Kidney (tissue), 14 donors: Measurements from ENCODE around the gene EIF4G3. TPM values are rescaled to one million over a fixed set of nuclear protein-coding genes. Genes with fewer than 3 reads are reported as not detected.

ENCODE experiments used
- DNase-seq, 5 donors: peaks; one replicate each; pipeline ENCODE4 v3.0.0-alpha.2; 2013 to 2020
- FAIRE-seq: peaks from 2 replicates; lab custom pipeline; 2012; peaks lifted over from hg19 to GRCh38; lab: Jason Lieb, UNC
- H3K27ac ChIP-seq, 2 donors: one replicate each; pipeline ENCODE4 v1.7.0; 2013; ENCODE audit warnings: low read depth in 2 of 2, low read length in 2 of 2, inconsistent platforms in 1 of 2
- H3K27me3 ChIP-seq: one replicate; pipeline ENCODE4 v1.7.1; 2013; ENCODE audit warnings: low read length, inconsistent platforms; ENCODE audit not compliant: control insufficient read depth, insufficient read depth
- H3K36me3 ChIP-seq, 3 donors: one replicate each; pipeline versions ENCODE4 v1.7.0 to v1.7.1; 2013; ENCODE audit warnings: low read length in 3 of 3, control low read depth in 1 of 3, inconsistent platforms in 1 of 3; ENCODE audit not compliant: insufficient read depth in 3 of 3, control insufficient read depth in 2 of 3
- H3K4me1 ChIP-seq, 3 donors: one replicate each; pipeline versions ENCODE4 v1.7.0 to v1.7.1; 2013; ENCODE audit warnings: low read length in 3 of 3, inconsistent platforms in 1 of 3, low read depth in 1 of 3; ENCODE audit not compliant: control insufficient read depth in 2 of 3, insufficient read depth in 2 of 3
- H3K4me3 ChIP-seq, 3 donors: one replicate each; pipeline versions ENCODE4 v1.7.0 to v1.8.1; 2013; ENCODE audit warnings: low read length in 3 of 3, control low read depth in 1 of 3, inconsistent platforms in 1 of 3
- H3K9ac ChIP-seq, 3 donors: one replicate each; pipeline versions ENCODE4 v1.7.0 to v1.7.1; 2013; ENCODE audit warnings: low read length in 3 of 3, control low read depth in 1 of 3, inconsistent platforms in 1 of 3
- H3K9me3 ChIP-seq, 3 donors: one replicate each; pipeline versions ENCODE4 v1.7.0 to v1.7.1; 2013; ENCODE audit warnings: low read length in 3 of 3, control low read depth in 1 of 3, inconsistent platforms in 1 of 3; ENCODE audit not compliant: control insufficient read depth in 2 of 3, insufficient read depth in 1 of 3
- intact Hi-C: fragments of 100-400 bp; cut with DNase I; formaldehyde crosslinking; loops from one replicate; pipeline ENCODE4 v1.11.1; 2022
- polyA plus RNA-seq: library from polyadenylated mRNA; stranded (reverse); fragments of 350-450 nt; fragmentation: Illumina TruSeq; extraction: RNeasy Lipid Tissue Mini Kit (QIAGEN cat#74804); gene quantifications from one replicate; pipeline ENCODE4 v1.2.3, GENCODE V29; 2014; ENCODE audit warnings: low read depth, low replicate concordance; ENCODE audit not compliant: insufficient read depth
- total RNA-seq: library from RNA; stranded (reverse); fragmentation: NEBNext Ultra II Directional; extraction: Animal tissue kit (Norgen Biotek cat#: 25700); gene quantifications from one replicate; pipeline ENCODE4 v1.2.1, GENCODE V29; 2021
- TF ChIP-seq, protein P1 (sequence below): IDR thresholded peaks from 3 replicates; pipeline ENCODE4 v1.5.1; 2012; ENCODE audit warnings: mild to moderate bottlenecking, moderate library complexity, borderline replicate concordance; ENCODE audit not compliant: insufficient read depth; ENCODE audit errors: extremely low read depth
- donor health status: control.
- donor health status: control.
- donor health status: control.
- donor health status: control.
- donor health status: control.
- donor health status: DM: yes; HTN: yes; CAD: no.
- donor health status: Normal renal cell carcinoma (clear cell type).

Gene EIF4G3
- total and polyA plus RNA-seq, 2 donors from 2014 or later, result 14.8 to 61.6 TPM

GRCh38 chr1:20830378-20830777 lies 346.3 kb downstream of the EIF4G3 start:
- H3K4me3 ChIP-seq, result no peak overlapping the region
- no peaks in the 10 kb centered on the region for H3K4me1 ChIP-seq
- TF ChIP-seq, protein P1, sequence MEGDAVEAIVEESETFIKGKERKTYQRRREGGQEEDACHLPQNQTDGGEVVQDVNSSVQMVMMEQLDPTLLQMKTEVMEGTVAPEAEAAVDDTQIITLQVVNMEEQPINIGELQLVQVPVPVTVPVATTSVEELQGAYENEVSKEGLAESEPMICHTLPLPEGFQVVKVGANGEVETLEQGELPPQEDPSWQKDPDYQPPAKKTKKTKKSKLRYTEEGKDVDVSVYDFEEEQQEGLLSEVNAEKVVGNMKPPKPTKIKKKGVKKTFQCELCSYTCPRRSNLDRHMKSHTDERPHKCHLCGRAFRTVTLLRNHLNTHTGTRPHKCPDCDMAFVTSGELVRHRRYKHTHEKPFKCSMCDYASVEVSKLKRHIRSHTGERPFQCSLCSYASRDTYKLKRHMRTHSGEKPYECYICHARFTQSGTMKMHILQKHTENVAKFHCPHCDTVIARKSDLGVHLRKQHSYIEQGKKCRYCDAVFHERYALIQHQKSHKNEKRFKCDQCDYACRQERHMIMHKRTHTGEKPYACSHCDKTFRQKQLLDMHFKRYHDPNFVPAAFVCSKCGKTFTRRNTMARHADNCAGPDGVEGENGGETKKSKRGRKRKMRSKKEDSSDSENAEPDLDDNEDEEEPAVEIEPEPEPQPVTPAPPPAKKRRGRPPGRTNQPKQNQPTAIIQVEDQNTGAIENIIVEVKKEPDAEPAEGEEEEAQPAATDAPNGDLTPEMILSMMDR, result no peak
- no peaks in the 10 kb centered on the region for H3K27me3 ChIP-seq
- no peak overlapping the region for H3K27ac ChIP-seq
- intact Hi-C loops, result no loop called here
- no peak for FAIRE-seq
- DNase-seq, result peak in 2 of 5 donors; percentile 25 to 30
- no peak overlapping the region for H3K9ac ChIP-seq
- peaks cover 0 to 6% (median 0%) of the 10 kb centered on the region in 3 donors for H3K36me3 ChIP-seq
- no peaks in the 10 kb centered on the region for H3K9me3 ChIP-seq

DNA sequence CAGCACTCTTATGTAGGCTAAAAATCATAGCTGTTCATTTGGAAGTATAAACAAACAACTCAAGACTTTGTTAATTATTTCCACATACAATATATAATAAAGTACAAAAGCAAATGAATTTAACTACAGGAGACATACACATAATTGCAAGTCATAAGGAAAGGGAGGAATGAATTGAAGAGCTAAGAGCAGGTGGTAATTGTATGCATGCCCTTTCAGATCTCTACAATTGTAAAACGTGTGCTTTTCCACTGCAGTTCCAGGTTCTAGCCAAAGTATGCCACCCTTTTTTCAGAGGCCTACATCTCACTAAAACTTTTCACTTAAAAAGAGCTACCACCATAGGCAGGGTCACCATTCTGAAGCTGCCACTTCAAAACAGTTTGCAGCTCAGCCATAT lies 346.8 kb downstream of the EIF4G3 start:
- no peak for DNase-seq
- Histone ChIP-seq H3K27ac (no peak overlapping the region), H3K9me3 (no peaks in the 10 kb centered on the region), H3K27me3 (no peaks in the 10 kb centered on the region), H3K4me3 (no peak overlapping the region), H3K9ac (no peak overlapping the region), H3K36me3 (peaks cover 0 to 6% (median 0%) of the 10 kb centered on the region in 3 donors), H3K4me1 (no peaks in the 10 kb centered on the region)
- TF ChIP-seq, protein P1, result no peak
- no peak for FAIRE-seq
- intact Hi-C loops, result no loop called here

DNA sequence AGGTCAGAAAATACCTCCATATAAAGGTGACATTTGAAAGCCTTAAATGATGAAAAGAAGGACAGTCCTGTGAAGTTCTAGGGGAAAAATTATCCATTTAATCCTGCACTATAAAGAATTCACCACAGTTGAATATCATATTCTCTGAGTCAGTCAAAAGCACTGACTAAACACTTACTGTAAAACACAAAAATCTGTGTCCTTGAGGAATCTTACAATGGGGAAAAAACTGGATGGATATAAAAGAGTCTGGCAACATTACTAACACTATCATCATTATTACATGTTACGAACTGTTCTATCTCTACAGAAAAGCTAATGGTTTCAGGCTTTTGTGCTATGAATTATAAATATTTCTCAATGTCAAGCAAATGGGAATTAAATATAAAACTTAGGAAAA lies 347.2 kb downstream of the EIF4G3 start:
- Histone ChIP-seq H3K27ac (no peak overlapping the region), H3K4me1 (no peaks in the 10 kb centered on the region), H3K4me3 (no peak overlapping the region), H3K27me3 (no peaks in the 10 kb centered on the region), H3K36me3 (peaks cover 0 to 6% (median 0%) of the 10 kb centered on the region in 3 donors), H3K9ac (no peak overlapping the region), H3K9me3 (no peaks in the 10 kb centered on the region)
- DNase-seq (no peak), FAIRE-seq (no peak)
- intact Hi-C loops, result no loop called here
- TF ChIP-seq, protein P1, result no peak

- intact Hi-C loops, result no loop called here
- no peak overlapping the region for H3K4me3 ChIP-seq
- no peak overlapping the region for H3K9ac ChIP-seq
- H3K27me3 ChIP-seq, result no peaks in the 10 kb centered on the region
- TF ChIP-seq, protein P1, result no peak
- peaks cover 0 to 7% (median 4%) of the 10 kb centered on the region in 3 donors for H3K36me3 ChIP-seq
- FAIRE-seq (no peak), DNase-seq (peak in 2 of 5 donors; percentile 20 to 43)
- H3K9me3 ChIP-seq, result no peaks in the 10 kb centered on the region
- H3K4me1 ChIP-seq, result no peaks in the 10 kb centered on the region
- H3K27ac ChIP-seq, result no peak overlapping the region
Measured at GRCh38 chr1:20823845-20824244, 352.9 kb downstream of the EIF4G3 start.
